Pancreas (tissue), 10 donors: ENCODE measurements around the gene PCNX1. TPM values are rescaled to one million over a fixed set of nuclear protein-coding genes. Genes with fewer than 3 reads are reported as not detected.

Source experiments
- ATAC-seq, 4 donors: fragments of 200-7000 bp; cut with Tn5 transposase; one replicate each; pipeline versions ENCODE4 v1.8.0 to v1.9.1; 2020; ENCODE audit warnings: mild to moderate bottlenecking in 4 of 4, moderate library complexity in 4 of 4
- DNase-seq, 6 donors: peaks; one replicate each; pipeline ENCODE4 v3.0.0-alpha.2; 2020
- FAIRE-seq: peaks from 2 replicates; lab custom pipeline; 2012; peaks lifted over from hg19 to GRCh38; lab: Jason Lieb, UNC
- H3K27ac ChIP-seq, 4 donors: fragments of 200-600 bp; sonication (generic); 1 replicate in 3 of 4; 2 replicates in 1 of 4; pipeline versions ENCODE4 v1.5.0 to v1.8.0; 2020
- H3K27me3 ChIP-seq, 4 donors: fragments of 200-600 bp; one replicate each; pipeline ENCODE4 v1.8.0; 2021
- H3K36me3 ChIP-seq, 3 donors: fragments of 200-600 bp; sonication (generic) in 1 of 3; one replicate each; pipeline versions ENCODE4 v1.5.0 to v1.8.0; 2020 to 2021
- H3K4me1 ChIP-seq, 3 donors: fragments of 200-600 bp; one replicate each; pipeline ENCODE4 v1.8.0; 2021
- H3K4me3 ChIP-seq, 4 donors: fragments of 200-600 bp; sonication (generic) in 2 of 4; one replicate each; pipeline versions ENCODE4 v1.5.0 to v1.8.0; 2020 to 2021
- H3K9me3 ChIP-seq, 4 donors: fragments of 200-600 bp; one replicate each; pipeline ENCODE4 v1.8.0; 2021
- CTCF ChIP-seq, 4 donors: fragments of 200-600 bp; sonication (generic) in 3 of 4; IDR thresholded peaks; one replicate each; pipeline versions ENCODE4 v1.5.0 to v1.8.0; 2021; ENCODE audit warnings: antibody characterized with exemption in 4 of 4
- WGBS, 2 donors: extraction: QIAGEN DNeasy Blood & Tissue Kit; methylation state at CpG; one replicate each; pipeline ENCODE4 v1.1.7; 2013; 5-methylcytosine and 5-hydroxymethylcytosine counted together
- intact Hi-C, 3 donors: fragments of 100-400 bp; cut with DNase I; formaldehyde crosslinking; loops; one replicate each; pipeline versions ENCODE4 v1.11.1 to v1.14.2; 2022
- polyA plus RNA-seq, 2 donors: library from polyadenylated mRNA; stranded (reverse); fragments of 200-250 nt; gene quantifications; one replicate each; pipeline ENCODE4 v1.2.3, GENCODE V29; 2013
- total RNA-seq, 6 donors: library from RNA; stranded (reverse); fragmentation: NEBNext Ultra II Directional in 4 of 6; extraction: Animal tissue kit (Norgen Biotek cat#: 25700) in 4 of 6; gene quantifications; one replicate each; pipeline versions ENCODE4 v1.2.1 to v1.2.4, GENCODE V29; 2021 to 2023
- donor health status: healthy with polysubstance abuse.
- donor health status: DM: no; HTN: no; CAD: no; lungs with moderate emphysema.
- donor health status: DM: no; HTN: no; CAD: no.
- donor health status: control.
- donor health status: control.
- donor health status: Bipolar disorder and iron deficiency.
- donor health status: DM: yes; HTN: yes; CAD: no.
- donor health status: DM: no; HTN: no; CAD: no.
- donor health status: DM: no; HTN: no; CAD: no.
- donor health status: DM: yes; HTN: yes; CAD: no.

PCNX1 gene
- total and polyA plus RNA-seq, 8 donors = 5.0 to 28.7 (median 14.7) TPM

GRCh38 chr14:70881549-70882177 lies 25.6 kb upstream of the PCNX1 start:
- peaks cover 0 to 5% (median 0%) of the 10 kb centered on the region in 3 donors for H3K4me1 ChIP-seq
- TF ChIP-seq CTCF (IDR thresholded peaks at IDR 0.05) = no peak
- DNase-seq (no peak), FAIRE-seq (no peak), ATAC-seq (peak in 1 of 4 donors; percentile 19)
- H3K36me3 ChIP-seq = no peaks in the 10 kb centered on the region
- intact Hi-C loops = no loop called here
- no peaks in the 10 kb centered on the region for H3K27me3 ChIP-seq
- no peak overlapping the region for H3K27ac ChIP-seq
- no peak overlapping the region for H3K4me3 ChIP-seq
- WGBS, 2 donors = 61 to 73% methylated on average over 7 of the region's 7 CpGs
- H3K9me3 ChIP-seq = no peaks in the 10 kb centered on the region

GRCh38 chr14:70882776-70883492 lies 24.3 kb upstream of the PCNX1 start:
- DNase-seq (no peak), FAIRE-seq (no peak), ATAC-seq (peak in 2 of 4 donors; percentile 49 to 58)
- Histone ChIP-seq H3K4me1 (peaks cover 0 to 5% (median 0%) of the 10 kb centered on the region in 3 donors), H3K27ac (peak overlapping the region in 1 of 4 donors; percentile 22), H3K4me3 (no peak overlapping the region), H3K9me3 (no peaks in the 10 kb centered on the region), H3K36me3 (no peaks in the 10 kb centered on the region), H3K27me3 (no peaks in the 10 kb centered on the region)
- intact Hi-C loops = no loop called here
- 72 to 75% methylated on average over 6 of the region's 6 CpGs for WGBS, 2 donors
- TF ChIP-seq CTCF (IDR thresholded peaks at IDR 0.05) = no peak

- H3K4me3 ChIP-seq = no peak overlapping the region
- no peak for FAIRE-seq
- 41 to 55% methylated on average over 8 of the region's 8 CpGs for WGBS, 2 donors
Observed at GRCh38 chr14:70884595-70885342, 22.5 kb upstream of the PCNX1 start.

GRCh38 chr14:70885343-70886022 lies 21.8 kb upstream of the PCNX1 start:
- H3K27ac ChIP-seq = no peak overlapping the region
- H3K27me3 ChIP-seq = no peaks in the 10 kb centered on the region
- H3K36me3 ChIP-seq = no peaks in the 10 kb centered on the region
- H3K4me3 ChIP-seq = no peak overlapping the region
- intact Hi-C loops = no loop called here
- no peak for TF ChIP-seq CTCF (IDR thresholded peaks at IDR 0.05)
- ATAC-seq = no peak
- no peaks in the 10 kb centered on the region for H3K9me3 ChIP-seq
- FAIRE-seq = no peak
- 50 to 53% methylated on average over 5 of the region's 5 CpGs for WGBS, 2 donors
- no peak for DNase-seq
- peaks cover 0 to 5% (median 0%) of the 10 kb centered on the region in 3 donors for H3K4me1 ChIP-seq

More at GRCh38 chr14:70884595-70885342, 22.5 kb upstream of the PCNX1 start:
- no peaks in the 10 kb centered on the region for H3K9me3 ChIP-seq
- no peak overlapping the region for H3K27ac ChIP-seq
- peaks cover 0 to 5% (median 0%) of the 10 kb centered on the region in 3 donors for H3K4me1 ChIP-seq
- peak in 2 of 4 donors; percentile 24 to 67 for ATAC-seq
- DNase-seq = peak in 1 of 6 donors; percentile 29
- TF ChIP-seq CTCF (IDR thresholded peaks at IDR 0.05) = no peak
- no peaks in the 10 kb centered on the region for H3K36me3 ChIP-seq
- no peaks in the 10 kb centered on the region for H3K27me3 ChIP-seq
- intact Hi-C loops = no loop called here
